A673 (cell line): ENCODE measurements around the gene AP3S2.

Experiments
- CTCF ChIP-seq: fragments of 300-800, 200-600 bp; sonication (generic); conservative IDR thresholded peaks from 2 replicates; pipeline ENCODE4 v1.5.1; 2017; ENCODE audit warnings: low read depth, mild to moderate bottlenecking, antibody characterized with exemption, low read length, moderate library complexity, mixed read lengths
- EZH2 ChIP-seq: fragments of 200-600 bp; sonication (generic); IDR thresholded peaks from 2 replicates; pipeline ENCODE4 v1.6.1; 2017; ENCODE audit warnings: borderline replicate concordance, low read depth, mild to moderate bottlenecking, mixed read lengths, antibody characterized with exemption, low read length; ENCODE audit not compliant: poor library complexity, severe bottlenecking

DNA sequence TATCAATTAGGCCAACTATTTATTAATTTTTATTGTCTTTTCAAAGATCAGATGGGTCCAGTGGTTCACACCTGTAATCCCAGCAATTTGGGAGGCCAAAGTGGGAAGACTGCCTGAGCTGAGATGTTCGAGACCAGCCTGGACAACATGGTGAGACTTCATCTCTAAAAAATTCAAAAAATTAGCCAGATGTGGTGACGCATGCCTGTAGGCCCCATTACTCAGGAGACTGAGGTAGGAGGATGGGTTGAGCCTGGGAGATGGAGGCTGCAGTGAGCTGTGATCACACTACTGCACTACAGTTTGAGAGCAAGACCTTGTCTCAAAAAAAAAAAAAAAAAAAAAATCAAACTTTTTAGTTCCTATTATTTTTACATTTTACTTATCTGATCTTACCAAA is 8.2 kb downstream of the AP3S2 start:
- TF ChIP-seq CTCF (no peak), EZH2 (no peak)
